ENCODE data around the gene RUSF1. TPM values are rescaled to one million over a fixed set of nuclear protein-coding genes. Genes with fewer than 3 reads are reported as not detected.

RUSF1 gene
- polyA plus RNA-seq, 1 of the 3 experiments (the other 2 are of a cell fraction), result 36.5 TPM

DNA sequence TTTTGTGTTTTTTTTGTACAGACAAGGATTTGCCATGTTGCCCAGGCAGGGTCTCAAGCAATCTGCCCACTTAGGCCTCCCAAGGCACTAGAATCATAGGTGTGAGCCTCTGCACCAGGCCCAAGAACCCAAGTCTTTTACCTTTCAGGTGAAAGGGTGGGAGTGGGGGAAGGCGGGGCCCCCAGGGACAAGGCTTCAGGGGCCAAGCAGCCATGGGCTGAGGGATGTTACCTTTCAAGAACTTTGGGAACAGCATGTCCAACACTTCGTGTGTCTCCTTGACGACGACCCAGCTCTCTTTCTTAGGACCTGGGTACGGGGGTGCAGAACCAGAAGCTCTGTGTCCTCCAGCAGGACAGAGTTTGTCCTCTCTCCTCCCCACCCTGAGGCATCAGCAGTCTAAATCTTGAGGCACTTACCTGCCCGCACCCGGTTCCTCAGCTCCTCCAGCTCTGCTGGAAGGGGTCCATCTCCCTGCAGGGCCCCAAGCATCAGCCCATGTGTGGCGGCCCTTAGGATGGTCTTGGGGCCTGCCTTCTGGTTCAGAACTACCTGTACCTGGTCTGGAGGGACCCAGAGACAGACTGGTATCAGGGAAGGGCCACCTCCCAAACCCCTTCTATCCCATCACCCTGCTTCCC is 16.3 kb downstream of the RUSF1 start:
- Histone ChIP-seq H4K20me1 (ENCODE audit: insufficient read depth) (no peaks in the 10 kb centered on the region), H3K9me2 (no peaks in the 10 kb centered on the region), H3K9me3 (no peaks in the 10 kb centered on the region), H3K9ac (no peak overlapping the region), H3F3A (replicated peaks; ENCODE audit: insufficient read depth) (no peaks in the 10 kb centered on the region), H3K27me3 (ENCODE audit: insufficient read depth) (no peaks in the 10 kb centered on the region), H3K4me2 (no peak overlapping the region), H2AFZ (ENCODE audit: low read depth) (no peak overlapping the region), H3K4me3 (ENCODE audit: low read depth in 2 of 2, low read length in 1 of 2) (no peak overlapping the region), H3K4me1 (ENCODE audit: control insufficient read depth in 1 of 2, insufficient read depth in 2 of 2, low read depth in 1 of 2, low read length in 1 of 2) (peaks cover 0 to 16% of the 10 kb centered on the region in 2 experiments; a peak in 1 of 4 replicates), H3K36me3 (replicated peaks in 1 of 2; ENCODE audit: control insufficient read depth in 1 of 2, insufficient read depth in 2 of 2, low read length in 1 of 2) (peaks cover 0 to 33% of the 10 kb centered on the region in 2 experiments), H3K27ac (ENCODE audit: low read depth in 2 of 2, low read length in 1 of 2) (no peak overlapping the region), H3K79me2 (ENCODE audit: insufficient read depth) (no peaks in the 10 kb centered on the region)
- 95% methylated on average over 6 of the region's 8 CpGs for WGBS (ENCODE audit: low lambda C conversion rate)
- no peak for TF ChIP-seq TAF1 (IDR thresholded peaks at IDR 0.05; ENCODE audit: borderline replicate concordance, low read depth, low read length)
- TF ChIP-seq MAX (IDR thresholded peaks at IDR 0.05; ENCODE audit: low read depth), result no peak
- TF ChIP-seq RFX5 (IDR thresholded peaks at IDR 0.05; ENCODE audit: low read length), result no peak
- no peak for TF ChIP-seq CTCF (IDR thresholded peaks at IDR 0.05)
- TF ChIP-seq JUND (IDR thresholded peaks at IDR 0.05), result no peak
- TF ChIP-seq CHD2 (IDR thresholded peaks at IDR 0.05; ENCODE audit: low read length, partially characterized antibody), result no peak
- no peak for TF ChIP-seq FOXM1 (IDR thresholded peaks at IDR 0.05; ENCODE audit: low read depth)
- POLR2A ChIA-PET, result no interaction called here
- DNase-seq, result no peak
- CTCF ChIA-PET, result interaction anchor here (2.5 kb wide), 1 partner anchor 40 kb away, joined by 6 read pairs; no protein-coding TSS in a partner anchor

GRCh38 chr16:31489616-31490584 is 18.3 kb downstream of the RUSF1 start:
- CTCF ChIA-PET, result interaction anchor here (1.1 to 2.5 kb wide), 3 partner anchors 13 to 38 kb away, joined by 3 to 7 read pairs (median 6); no protein-coding TSS in a partner anchor

More at GRCh38 chr16:31489616-31490584, 18.3 kb downstream of the RUSF1 start:
- 96% methylated on average over 14 of the region's 22 CpGs for WGBS (ENCODE audit: low lambda C conversion rate)
- no peak overlapping the region for H2AFZ ChIP-seq (ENCODE audit: low read depth)
- no peak for TF ChIP-seq TCF12 (IDR thresholded peaks at IDR 0.05)
- no peak for TF ChIP-seq REST (IDR thresholded peaks at IDR 0.05; ENCODE audit: low read depth, low read length)
- TF ChIP-seq NFIC (IDR thresholded peaks at IDR 0.05; ENCODE audit: borderline replicate concordance), result no peak
- no peaks in the 10 kb centered on the region for H3K9me3 ChIP-seq
- H3K4me1 ChIP-seq (ENCODE audit: control insufficient read depth in 1 of 2, insufficient read depth in 2 of 2, low read depth in 1 of 2, low read length in 1 of 2), result peaks cover 0 to 16% of the 10 kb centered on the region in 2 experiments; a peak in 1 of 4 replicates
- no peak overlapping the region for H3K4me2 ChIP-seq
- POLR2A ChIA-PET, result no interaction called here
- no peak overlapping the region for H3K4me3 ChIP-seq (ENCODE audit: low read depth in 2 of 2, low read length in 1 of 2)
- H3F3A ChIP-seq (replicated peaks; ENCODE audit: insufficient read depth), result no peaks in the 10 kb centered on the region
- peaks cover 0 to 16% of the 10 kb centered on the region in 2 experiments for H3K36me3 ChIP-seq (replicated peaks in 1 of 2; ENCODE audit: control insufficient read depth in 1 of 2, insufficient read depth in 2 of 2, low read length in 1 of 2)
- H3K79me2 ChIP-seq (ENCODE audit: insufficient read depth), result no peaks in the 10 kb centered on the region
- no peak overlapping the region for H3K9ac ChIP-seq
- DNase-seq, result no peak
- H3K27me3 ChIP-seq (ENCODE audit: insufficient read depth), result no peaks in the 10 kb centered on the region
- H3K27ac ChIP-seq (ENCODE audit: low read depth in 2 of 2, low read length in 1 of 2), result no peak overlapping the region
- no peaks in the 10 kb centered on the region for H4K20me1 ChIP-seq (ENCODE audit: insufficient read depth)
- no peaks in the 10 kb centered on the region for H3K9me2 ChIP-seq
